Keratinocyte (primary cell): ENCODE results near the gene NEUROG1.

Experiments used
- CTCF ChIP-seq, 3 experiments: IDR thresholded peaks in 1 of 3; conservative IDR thresholded peaks in 1 of 3; optimal IDR thresholded peaks in 1 of 3; 2 replicates in 2 of 3; 3 replicates in 1 of 3; pipeline versions ENCODE3 to v1.5.1; 2011; ENCODE audit warnings: low read length in 3 of 3, mild to moderate bottlenecking in 3 of 3, moderate library complexity in 2 of 3, control low read depth in 1 of 3, inconsistent platforms in 1 of 3; ENCODE audit not compliant: insufficient read depth in 2 of 3; ENCODE audit errors: extremely low read depth in 1 of 3
- EZH2 ChIP-seq: IDR thresholded peaks from one replicate; pipeline ENCODE4 v1.6.1; 2012; ENCODE audit warnings: inconsistent platforms, mild to moderate bottlenecking, low read length, moderate library complexity

DNA sequence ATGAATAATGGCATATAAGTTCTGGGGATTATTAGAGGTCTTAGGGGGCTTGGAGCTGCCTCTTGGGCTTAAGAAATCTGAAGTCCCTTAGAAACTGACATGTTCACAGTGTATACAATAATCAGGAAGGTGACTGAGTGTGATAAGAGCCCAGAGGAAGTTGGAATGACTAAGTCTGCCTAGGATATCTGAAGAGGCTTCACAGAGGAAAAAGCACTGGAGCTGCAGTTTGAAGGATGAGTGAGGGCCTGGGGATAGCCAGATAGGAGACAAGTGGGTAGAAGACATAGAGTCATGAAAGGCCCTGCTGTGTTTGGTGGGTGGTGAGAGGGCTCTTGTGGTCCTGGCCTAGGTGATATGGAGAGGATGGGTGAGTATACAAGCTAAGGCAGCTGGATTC lies 8.8 kb downstream of the NEUROG1 start:
- no peak for TF ChIP-seq CTCF (optimal IDR thresholded peaks at IDR 0.05 in 1 of 3, IDR thresholded peaks at IDR 0.05 in 1 of 3, conservative IDR thresholded peaks at IDR 0.05 in 1 of 3; ENCODE audit: extremely low read depth in 1 of 3, insufficient read depth in 2 of 3, low read length in 3 of 3)
- no peak for TF ChIP-seq EZH2
